Esophagus squamous epithelium (tissue), 5 donors: Measurements from ENCODE around the gene DENND1A. TPM values are rescaled to one million over a fixed set of nuclear protein-coding genes. Genes with fewer than 3 reads are reported as not detected.

Source experiments
- DNase-seq: peaks from one replicate; lab custom pipeline; 2025; lab: John Stamatoyannopoulos, UW
- H3K27ac ChIP-seq, 4 donors: fragments of 200-600 bp; sonication (generic); one replicate each; pipeline ENCODE4 v1.5.1; 2016 to 2019; ENCODE audit warnings: mild to moderate bottlenecking in 1 of 4
- H3K27me3 ChIP-seq, 4 donors: fragments of 200-600 bp; sonication (generic); 1 replicate in 3 of 4; 2 replicates in 1 of 4; pipeline versions ENCODE4 v1.5.1 to v1.6.0; 2017 to 2021; ENCODE audit warnings: antibody characterized with exemption in 1 of 4
- H3K36me3 ChIP-seq, 3 donors: fragments of 200-600 bp; sonication (generic); one replicate each; pipeline ENCODE4 v1.5.1; 2016 to 2019
- H3K4me1 ChIP-seq, 3 donors: fragments of 200-600 bp; sonication (generic); one replicate each; pipeline ENCODE4 v1.5.1; 2017 to 2019
- H3K4me3 ChIP-seq, 4 donors: fragments of 200-600 bp; sonication (generic); 1 replicate in 3 of 4; 2 replicates in 1 of 4; pipeline ENCODE4 v1.5.1; 2016 to 2019; ENCODE audit warnings: mild to moderate bottlenecking in 2 of 4, moderate library complexity in 1 of 4
- H3K9me3 ChIP-seq, 3 donors: fragments of 200-600 bp; sonication (generic); one replicate each; pipeline ENCODE4 v1.5.1; 2016 to 2019
- POLR2A ChIP-seq, 4 donors: fragments of 450-650 bp; IDR thresholded peaks; one replicate each; pipeline ENCODE4 v1.6.1; 2017; ENCODE audit warnings: antibody characterized with exemption in 4 of 4, mild to moderate bottlenecking in 4 of 4, moderate library complexity in 3 of 4
- WGBS, 2 donors: methylation state at CpG; one replicate each; pipeline ENCODE4 v1.1.5; 2018; 5-methylcytosine and 5-hydroxymethylcytosine counted together
- intact Hi-C: fragments of 100-400 bp; cut with DNase I; formaldehyde crosslinking; loops from one replicate; pipeline ENCODE4 v1.15.0; 2022
- total RNA-seq, 4 donors: library from RNA; depleted of rRNA; stranded (reverse); fragments of >200 nt; gene quantifications; one replicate each; pipeline ENCODE4 v1.1.0, GENCODE V29; 2016
- TF ChIP-seq, protein P1 (sequence below), 6 experiments: fragments of 450-650 bp in 4 of 6; fragments of 200-600 bp in 2 of 6; sonication (generic) in 2 of 6; IDR thresholded peaks; one replicate each; pipeline ENCODE4 v1.5.1; 2016 to 2019; ENCODE audit warnings: antibody characterized with exemption in 6 of 6, mild to moderate bottlenecking in 4 of 6, moderate library complexity in 4 of 6
- donor health status: DM: yes; HTN: yes; CAD: no.

The DENND1A gene
- total RNA-seq, 4 donors from 2014 or later: 5.3 to 16.0 (median 12.9) TPM

DNA sequence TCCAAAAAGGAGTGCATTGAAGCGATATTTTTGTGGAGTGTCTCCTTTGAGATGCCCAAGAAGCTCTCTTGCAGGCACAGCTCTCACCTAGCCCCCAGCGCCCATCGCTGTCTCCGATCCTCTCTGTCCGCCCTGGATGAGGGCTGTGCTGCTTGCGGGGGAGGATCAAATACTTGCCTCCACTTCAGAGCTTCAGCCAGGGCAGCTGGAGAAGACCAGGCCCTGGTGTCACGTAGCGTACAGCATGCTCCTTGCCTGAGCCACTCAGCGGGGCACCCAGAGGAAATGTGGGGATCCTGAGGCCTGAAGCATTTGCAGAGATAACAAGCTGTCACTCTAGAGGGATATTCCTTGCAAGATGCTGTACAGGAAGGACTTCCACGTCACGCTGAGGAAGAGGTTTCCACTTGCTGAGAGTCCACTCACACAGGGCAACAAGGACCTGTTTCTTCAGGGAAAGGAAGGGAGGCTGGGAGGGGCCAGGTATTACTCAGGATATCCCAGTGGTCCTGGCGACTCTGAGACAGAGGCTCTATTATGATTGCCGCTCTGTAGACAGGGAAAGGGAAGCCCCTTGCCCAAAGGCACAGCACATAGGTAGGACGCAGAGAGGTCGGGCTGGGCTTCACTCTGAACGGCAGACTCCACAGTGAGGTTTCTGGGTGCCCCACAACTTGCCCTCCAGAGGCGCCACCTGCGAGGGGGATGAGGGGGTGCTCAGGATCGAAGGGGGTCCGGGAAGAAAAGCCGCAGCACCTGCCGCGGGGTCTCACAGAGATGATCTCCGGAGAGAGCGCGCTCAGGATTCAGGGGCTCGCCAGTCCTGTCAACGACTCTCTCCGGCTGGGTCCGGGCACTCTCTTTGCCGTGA lies 510.0 kb downstream of the DENND1A start:
- no peak for TF ChIP-seq POLR2A (IDR thresholded peaks at IDR 0.05)
- TF ChIP-seq, protein P1, sequence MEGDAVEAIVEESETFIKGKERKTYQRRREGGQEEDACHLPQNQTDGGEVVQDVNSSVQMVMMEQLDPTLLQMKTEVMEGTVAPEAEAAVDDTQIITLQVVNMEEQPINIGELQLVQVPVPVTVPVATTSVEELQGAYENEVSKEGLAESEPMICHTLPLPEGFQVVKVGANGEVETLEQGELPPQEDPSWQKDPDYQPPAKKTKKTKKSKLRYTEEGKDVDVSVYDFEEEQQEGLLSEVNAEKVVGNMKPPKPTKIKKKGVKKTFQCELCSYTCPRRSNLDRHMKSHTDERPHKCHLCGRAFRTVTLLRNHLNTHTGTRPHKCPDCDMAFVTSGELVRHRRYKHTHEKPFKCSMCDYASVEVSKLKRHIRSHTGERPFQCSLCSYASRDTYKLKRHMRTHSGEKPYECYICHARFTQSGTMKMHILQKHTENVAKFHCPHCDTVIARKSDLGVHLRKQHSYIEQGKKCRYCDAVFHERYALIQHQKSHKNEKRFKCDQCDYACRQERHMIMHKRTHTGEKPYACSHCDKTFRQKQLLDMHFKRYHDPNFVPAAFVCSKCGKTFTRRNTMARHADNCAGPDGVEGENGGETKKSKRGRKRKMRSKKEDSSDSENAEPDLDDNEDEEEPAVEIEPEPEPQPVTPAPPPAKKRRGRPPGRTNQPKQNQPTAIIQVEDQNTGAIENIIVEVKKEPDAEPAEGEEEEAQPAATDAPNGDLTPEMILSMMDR (IDR thresholded peaks at IDR 0.05): no peak
- Histone ChIP-seq H3K36me3 (peaks cover 0 to 42% (median 0%) of the 10 kb centered on the region in 3 donors), H3K27ac (no peak overlapping the region), H3K9me3 (no peaks in the 10 kb centered on the region), H3K4me3 (no peak overlapping the region), H3K27me3 (no peaks in the 10 kb centered on the region), H3K4me1 (no peaks in the 10 kb centered on the region)
- no peak for DNase-seq
- 89 to 95% methylated on average over 16 to 26 of the region's 31 CpGs for WGBS, 2 donors
- intact Hi-C loops: no loop called here

DNA sequence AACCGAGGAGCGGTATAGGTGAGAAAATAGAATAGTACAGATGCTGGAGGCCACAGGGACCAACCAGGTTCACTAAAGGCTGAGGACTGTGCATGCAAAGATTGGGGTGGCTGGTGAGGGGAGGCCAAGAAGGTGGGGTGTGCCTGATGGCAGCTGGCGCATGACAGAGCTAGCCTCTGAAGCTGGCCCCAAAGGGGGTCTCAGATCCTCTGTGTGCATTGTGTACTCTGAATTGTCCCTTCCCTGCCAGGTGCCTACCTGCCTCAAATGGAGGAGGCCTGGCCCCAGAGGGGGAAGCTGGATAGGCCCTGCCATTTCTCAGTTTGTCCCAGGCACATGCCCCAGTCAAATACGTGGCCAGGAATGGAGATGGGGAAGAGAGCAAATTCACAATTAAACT lies 510.8 kb downstream of the DENND1A start:
- H3K4me1 ChIP-seq: no peaks in the 10 kb centered on the region
- TF ChIP-seq, protein P1 (IDR thresholded peaks at IDR 0.05): no peak
- no peak for TF ChIP-seq POLR2A (IDR thresholded peaks at IDR 0.05)
- H3K36me3 ChIP-seq: peaks cover 0 to 42% (median 0%) of the 10 kb centered on the region in 3 donors
- WGBS, 2 donors: 88 to 91% methylated on average over 4 of the region's 4 CpGs
- no peaks in the 10 kb centered on the region for H3K27me3 ChIP-seq
- H3K4me3 ChIP-seq: no peak overlapping the region
- intact Hi-C loops: no loop called here
- DNase-seq: no peak
- H3K27ac ChIP-seq: no peak overlapping the region
- no peaks in the 10 kb centered on the region for H3K9me3 ChIP-seq

DNA sequence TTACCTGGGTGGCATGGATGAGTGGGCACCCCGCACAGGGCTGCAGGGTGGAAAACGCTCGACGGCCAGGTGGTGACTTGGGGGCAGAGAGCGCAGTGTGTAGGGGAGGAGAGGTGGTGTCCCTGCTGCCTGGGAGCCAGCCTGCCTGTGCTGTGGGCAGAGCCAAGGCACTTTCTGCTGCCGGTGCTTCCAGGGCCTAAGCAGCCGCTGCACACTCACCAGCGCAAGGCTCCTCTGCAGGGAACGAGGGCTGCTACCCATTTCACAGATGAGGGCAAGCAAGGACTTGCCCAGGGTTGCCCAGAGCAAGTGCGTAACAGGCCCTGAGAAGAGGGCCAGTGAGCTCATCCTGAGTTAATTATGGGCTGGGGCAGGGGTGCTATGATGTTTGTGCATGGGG lies 511.4 kb downstream of the DENND1A start:
- WGBS, 2 donors: 93 to 94% methylated on average over 5 to 6 of the region's 10 CpGs

DNA sequence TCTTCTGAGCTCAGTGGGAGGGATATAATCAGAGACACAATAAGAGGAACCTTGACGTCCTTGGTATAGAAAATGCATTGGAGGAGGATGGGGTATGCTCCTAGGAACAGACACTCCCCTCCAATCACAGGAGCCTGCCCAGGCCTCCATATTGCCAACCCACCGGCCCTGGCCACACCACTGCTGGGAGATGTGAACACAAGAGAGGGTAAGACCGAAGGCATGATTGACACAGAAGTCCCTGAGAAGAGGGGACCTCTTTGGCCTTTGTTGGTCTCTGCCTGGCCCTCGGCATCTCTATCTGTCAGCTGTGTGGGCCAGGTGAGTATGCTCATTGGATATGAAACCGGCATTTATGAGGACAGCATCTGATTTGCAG lies 511.9 kb downstream of the DENND1A start:
- 86 to 87% methylated on average over 2 to 5 of the region's 5 CpGs for WGBS, 2 donors
- DNase-seq: no peak
- intact Hi-C loops: no loop called here

More for the DNA sequence above, 511.4 kb downstream of the DENND1A start:
- intact Hi-C loops: no loop called here
- H3K27ac ChIP-seq: no peak overlapping the region
- DNase-seq: no peak
- H3K27me3 ChIP-seq: no peaks in the 10 kb centered on the region
- TF ChIP-seq, protein P1 (IDR thresholded peaks at IDR 0.05): no peak
- TF ChIP-seq POLR2A (IDR thresholded peaks at IDR 0.05): no peak
- no peaks in the 10 kb centered on the region for H3K9me3 ChIP-seq
- no peak overlapping the region for H3K4me3 ChIP-seq
- no peaks in the 10 kb centered on the region for H3K4me1 ChIP-seq
- peaks cover 0 to 39% (median 0%) of the 10 kb centered on the region in 3 donors for H3K36me3 ChIP-seq

More for the DNA sequence above, 511.9 kb downstream of the DENND1A start:
- Histone ChIP-seq H3K4me3 (no peak overlapping the region), H3K36me3 (peaks cover 0 to 34% (median 0%) of the 10 kb centered on the region in 3 donors), H3K9me3 (no peaks in the 10 kb centered on the region), H3K27me3 (no peaks in the 10 kb centered on the region), H3K4me1 (no peaks in the 10 kb centered on the region), H3K27ac (no peak overlapping the region)
- TF ChIP-seq POLR2A (IDR thresholded peaks at IDR 0.05): no peak
- TF ChIP-seq, protein P1 (IDR thresholded peaks at IDR 0.05): no peak
